ENCODE data around the gene RSPH9. TPM values are rescaled to one million over a fixed set of nuclear protein-coding genes. Genes with fewer than 3 reads are reported as not detected.

The RSPH9 gene
- total RNA-seq, 1 donor, result 0.42 TPM

- Histone ChIP-seq H3K4me1 (ENCODE audit: insufficient read depth, low read length) (peaks cover 15% of the 10 kb centered on the region), H3K9me3 (ENCODE audit: low read depth, low read length) (no peaks in the 10 kb centered on the region), H3K27me3 (ENCODE audit: insufficient read depth, low read length) (no peaks in the 10 kb centered on the region), H3K4me3 (ENCODE audit: low read length) (no peak overlapping the region)
These were observed 71.3 kb downstream of the RSPH9 start for GRCh38 chr6:43716099-43716498.

GRCh38 chr6:43717389-43717788, 72.6 kb downstream of the RSPH9 start:
- Histone ChIP-seq H3K27me3 (ENCODE audit: insufficient read depth, low read length) (no peaks in the 10 kb centered on the region), H3K4me1 (ENCODE audit: insufficient read depth, low read length) (peaks cover 15% of the 10 kb centered on the region), H3K9me3 (ENCODE audit: low read depth, low read length) (no peaks in the 10 kb centered on the region), H3K4me3 (ENCODE audit: low read length) (no peak overlapping the region)

- Histone ChIP-seq H3K9me3 (ENCODE audit: low read depth, low read length) (no peaks in the 10 kb centered on the region), H3K4me3 (ENCODE audit: low read length) (no peak overlapping the region), H3K27me3 (ENCODE audit: insufficient read depth, low read length) (no peaks in the 10 kb centered on the region)
These were observed 73.0 kb downstream of the RSPH9 start for GRCh38 chr6:43717822-43718221.

GRCh38 chr6:43718387-43719105, 73.7 kb downstream of the RSPH9 start:
- Histone ChIP-seq H3K27me3 (ENCODE audit: insufficient read depth, low read length) (no peaks in the 10 kb centered on the region), H3K4me1 (ENCODE audit: insufficient read depth, low read length) (peaks cover 25% of the 10 kb centered on the region), H3K9me3 (ENCODE audit: low read depth, low read length) (no peaks in the 10 kb centered on the region), H3K4me3 (ENCODE audit: low read length) (no peak overlapping the region)

More at GRCh38 chr6:43717822-43718221, 73.0 kb downstream of the RSPH9 start:
- peaks cover 18% of the 10 kb centered on the region for H3K4me1 ChIP-seq (ENCODE audit: insufficient read depth, low read length)

GRCh38 chr6:43719511-43719910, 74.7 kb downstream of the RSPH9 start:
- H3K4me3 ChIP-seq (ENCODE audit: low read length), result no peak overlapping the region
- H3K27me3 ChIP-seq (ENCODE audit: insufficient read depth, low read length), result no peaks in the 10 kb centered on the region
- peaks cover 28% of the 10 kb centered on the region for H3K4me1 ChIP-seq (ENCODE audit: insufficient read depth, low read length)
- H3K9me3 ChIP-seq (ENCODE audit: low read depth, low read length), result no peaks in the 10 kb centered on the region

- H3K4me3 ChIP-seq (ENCODE audit: low read length), result no peak overlapping the region
These were observed 76.2 kb downstream of the RSPH9 start for GRCh38 chr6:43720999-43721398.

More at GRCh38 chr6:43720999-43721398, 76.2 kb downstream of the RSPH9 start:
- Histone ChIP-seq H3K27me3 (ENCODE audit: insufficient read depth, low read length) (no peaks in the 10 kb centered on the region), H3K4me1 (ENCODE audit: insufficient read depth, low read length) (peaks cover 34% of the 10 kb centered on the region), H3K9me3 (ENCODE audit: low read depth, low read length) (no peaks in the 10 kb centered on the region)

Other genes with a start within 250 kb of the RSPH9 start
- 12.3 TPM for gene ABCC10, start 217.5 kb upstream of the RSPH9 start, total RNA-seq
- 0.31 TPM for gene DLK2, start 189.5 kb upstream of the RSPH9 start, total RNA-seq
- gene TJAP1, start 167.5 kb upstream of the RSPH9 start, total RNA-seq, result 9.0 TPM
- gene LRRC73, start 134.7 kb upstream of the RSPH9 start, total RNA-seq, result not detected
- 29.4 TPM for gene YIPF3, start 128.1 kb upstream of the RSPH9 start, total RNA-seq
- 22.7 TPM for gene POLR1C, start 127.9 kb upstream of the RSPH9 start, total RNA-seq
- gene XPO5, start 69.0 kb upstream of the RSPH9 start, total RNA-seq, result 17.3 TPM
- 2.7 TPM for gene POLH, start 68.9 kb upstream of the RSPH9 start, total RNA-seq
- gene GTPBP2, start 15.8 kb upstream of the RSPH9 start, total RNA-seq, result 31.7 TPM
- 55.9 TPM for gene MAD2L1BP, start 9.2 kb upstream of the RSPH9 start, total RNA-seq
- 29.5 TPM for gene MRPS18A, start 42.8 kb downstream of the RSPH9 start, total RNA-seq
- gene VEGFA, start 125.2 kb downstream of the RSPH9 start, total RNA-seq, result 78.8 TPM

Data from mononuclear cell (primary cell).